Ovary (tissue), 3 donors: Measurements from ENCODE around the gene ANTXR1.

Experiments
- CTCF ChIP-seq, 3 donors: fragments of 450-650 bp in 2 of 3; fragments of 200-600 bp in 1 of 3; IDR thresholded peaks; one replicate each; pipeline versions ENCODE4 v1.5.1 to v1.8.0; 2016 to 2022; ENCODE audit warnings: antibody characterized with exemption in 3 of 3, mild to moderate bottlenecking in 1 of 3
- EP300 ChIP-seq: sonication (generic); formaldehyde crosslinking; IDR thresholded peaks from one replicate; pipeline ENCODE4 v1.6.1; 2017; ENCODE audit warnings: antibody characterized with exemption
- donor health status: DM: no; HTN: no; CAD: no.

GRCh38 chr2:69020496-69021426 lies 7.8 kb downstream of the ANTXR1 start:
- TF ChIP-seq CTCF (IDR thresholded peaks at IDR 0.05) = no peak
- no peak for TF ChIP-seq EP300
